ENCODE results near the gene RTP1.
A peak's percentile ranks its signal among the peaks of the same experiment; 100 is the strongest.
"Not testable (repeated sequence)": the region's sequence is repeated elsewhere in the genome, so short reads cannot be mapped to it uniquely, and the experiment has no call there.

The RTP1 gene, protein sequence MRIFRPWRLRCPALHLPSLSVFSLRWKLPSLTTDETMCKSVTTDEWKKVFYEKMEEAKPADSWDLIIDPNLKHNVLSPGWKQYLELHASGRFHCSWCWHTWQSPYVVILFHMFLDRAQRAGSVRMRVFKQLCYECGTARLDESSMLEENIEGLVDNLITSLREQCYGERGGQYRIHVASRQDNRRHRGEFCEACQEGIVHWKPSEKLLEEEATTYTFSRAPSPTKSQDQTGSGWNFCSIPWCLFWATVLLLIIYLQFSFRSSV

GRCh38 chr3:187197335-187197649 is at the start of gene RTP1:
RTP1 (plus strand) TSS chr3:187197486; CDS start chr3:187197516, 30 bp downstream.
- DNase-seq, result no peak

GRCh38 chr3:187150186-187150585 is 47.1 kb upstream of the RTP1 start:
- DNase-seq, result no peak

GRCh38 chr3:187150599-187150998 is 46.7 kb upstream of the RTP1 start:
- peak; percentile 7 to 50 (median 24) for DNase-seq

DNA sequence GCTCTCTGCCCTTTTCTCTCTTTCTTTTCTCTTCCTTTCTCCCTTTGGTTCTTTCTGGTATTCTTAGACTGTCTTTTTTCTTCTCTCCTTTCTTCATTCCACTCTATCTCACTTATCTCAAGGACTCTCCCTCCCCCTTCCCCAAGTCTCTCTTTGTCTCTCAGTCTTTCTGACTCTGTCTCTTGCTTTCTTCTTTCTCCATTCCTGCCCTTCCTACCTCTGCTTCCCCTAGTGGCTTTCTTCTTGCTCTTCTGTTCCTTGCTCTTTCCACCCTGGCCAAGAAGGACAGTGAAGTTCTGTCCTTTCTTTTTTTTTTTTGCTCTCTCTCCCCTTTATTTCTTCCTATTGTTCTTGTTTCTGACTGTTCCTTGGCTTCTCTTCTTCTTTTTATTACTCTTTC is 35.7 kb upstream of the RTP1 start:
- DNase-seq, result no peak

DNA sequence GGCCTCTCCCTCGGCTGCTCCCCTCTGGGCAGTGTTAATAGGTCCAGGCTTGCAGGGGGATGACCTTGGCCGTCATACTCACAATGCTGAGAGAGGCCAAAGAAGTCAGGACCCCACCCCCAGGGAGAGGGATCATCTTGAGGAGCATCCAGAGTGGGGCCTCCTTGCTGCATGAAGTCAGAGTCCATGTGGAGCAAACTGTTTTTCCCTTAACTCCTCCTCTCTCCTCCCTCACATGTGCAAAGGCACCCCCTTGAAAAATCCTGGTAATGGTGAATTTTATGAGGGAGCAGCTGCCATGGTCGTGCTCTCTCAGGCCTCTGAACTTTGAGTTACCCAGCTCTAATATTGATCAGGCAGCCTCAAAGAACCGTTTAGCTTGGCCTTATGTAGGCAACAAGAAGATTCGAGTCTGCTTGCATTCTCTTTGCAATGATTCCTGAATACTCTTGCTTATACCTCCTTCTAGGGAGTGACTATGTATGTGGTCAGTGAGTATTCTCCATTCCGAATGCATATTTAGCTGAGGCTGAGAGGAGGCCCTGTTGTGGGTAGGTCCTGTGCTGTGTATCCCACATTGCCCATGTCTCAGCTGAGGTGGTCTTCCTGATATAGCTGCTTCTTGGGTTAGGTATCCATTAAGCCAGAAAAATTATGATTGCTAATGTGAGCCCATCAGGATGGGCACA is 34.9 kb upstream of the RTP1 start:
- DNase-seq, result no peak

DNA sequence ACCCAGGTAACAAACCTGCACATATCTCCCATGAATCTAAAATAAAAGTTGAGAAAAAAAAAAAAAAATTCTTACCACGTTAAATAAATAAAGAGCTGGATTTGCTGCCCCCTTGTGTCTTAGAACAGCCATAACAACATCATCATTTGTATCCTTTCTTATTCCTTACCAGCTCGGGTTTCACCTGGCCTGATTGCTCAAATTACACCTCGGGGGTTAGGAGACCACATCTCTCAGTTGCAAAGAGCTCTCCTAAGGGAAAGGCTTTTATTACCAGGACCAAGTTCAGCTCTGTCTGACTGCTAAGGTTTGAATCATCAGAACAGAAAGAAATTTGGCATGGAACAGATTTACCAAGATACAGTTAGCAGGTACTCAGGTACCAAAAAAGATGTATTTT is 32.1 kb upstream of the RTP1 start:
- DNase-seq, result no peak

DNA sequence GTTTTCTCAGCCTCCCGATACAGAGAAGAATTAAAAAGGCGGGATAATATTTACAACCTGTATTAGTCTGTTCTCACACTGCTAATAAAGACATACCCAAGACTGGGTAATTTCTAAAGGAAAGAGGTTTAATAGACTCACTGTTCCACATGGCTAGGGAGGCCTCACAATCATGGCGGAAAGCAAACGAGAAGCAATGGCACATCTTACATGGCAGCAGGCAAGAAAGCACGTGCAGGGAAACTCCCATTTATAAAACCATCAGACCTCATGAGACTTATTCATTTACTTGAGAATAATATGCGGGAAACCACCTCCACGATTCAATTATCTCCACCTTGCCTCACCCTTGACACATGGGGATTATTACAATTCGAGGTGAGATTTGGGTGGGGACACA is 30.5 kb upstream of the RTP1 start:
- DNase-seq, result no peak

GRCh38 chr3:187167777-187168176 is 29.5 kb upstream of the RTP1 start:
- DNase-seq, result no peak

- no peak for DNase-seq
Observed at GRCh38 chr3:187169231-187169960, 27.9 kb upstream of the RTP1 start.

DNA sequence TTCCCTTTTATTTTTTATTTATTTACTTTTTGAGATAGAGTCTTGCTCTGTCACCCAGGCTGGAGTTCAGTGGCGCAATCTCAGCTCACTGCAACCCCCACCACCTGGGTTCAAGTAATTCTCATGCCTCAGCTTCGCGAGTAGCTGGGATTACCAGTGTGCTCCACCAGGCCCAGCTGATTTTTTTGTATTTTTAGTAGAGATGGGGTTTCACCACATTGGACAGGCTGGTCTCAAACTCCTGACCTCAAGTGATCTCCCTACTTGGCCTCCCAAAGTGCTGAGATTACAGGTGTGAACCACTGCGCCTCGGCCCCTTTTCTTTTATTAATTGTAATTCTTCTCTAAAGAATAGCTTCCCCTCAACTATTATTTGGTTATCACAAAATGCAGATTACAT is 26.4 kb upstream of the RTP1 start:
- not testable (repeated sequence) for DNase-seq

DNA sequence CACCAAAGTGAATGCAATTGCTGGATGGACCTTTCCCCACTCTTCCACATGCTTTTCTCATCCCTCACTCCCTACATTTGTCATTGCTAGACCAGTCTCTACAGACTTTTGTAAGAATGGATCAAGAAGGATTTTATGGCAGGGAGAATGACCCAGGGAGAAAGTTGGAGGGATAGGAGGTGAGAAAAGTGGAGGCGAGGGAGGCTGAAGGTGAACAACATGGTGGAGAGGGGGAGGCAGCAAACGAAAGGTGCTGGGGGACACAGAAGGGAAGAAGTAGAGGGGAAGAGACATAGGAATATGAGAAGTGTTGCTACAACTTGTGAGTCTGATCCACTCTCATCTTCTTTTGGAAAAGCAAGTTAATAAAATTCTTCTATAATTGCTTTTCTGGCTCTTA is 24.4 kb upstream of the RTP1 start:
- no peak for DNase-seq

DNA sequence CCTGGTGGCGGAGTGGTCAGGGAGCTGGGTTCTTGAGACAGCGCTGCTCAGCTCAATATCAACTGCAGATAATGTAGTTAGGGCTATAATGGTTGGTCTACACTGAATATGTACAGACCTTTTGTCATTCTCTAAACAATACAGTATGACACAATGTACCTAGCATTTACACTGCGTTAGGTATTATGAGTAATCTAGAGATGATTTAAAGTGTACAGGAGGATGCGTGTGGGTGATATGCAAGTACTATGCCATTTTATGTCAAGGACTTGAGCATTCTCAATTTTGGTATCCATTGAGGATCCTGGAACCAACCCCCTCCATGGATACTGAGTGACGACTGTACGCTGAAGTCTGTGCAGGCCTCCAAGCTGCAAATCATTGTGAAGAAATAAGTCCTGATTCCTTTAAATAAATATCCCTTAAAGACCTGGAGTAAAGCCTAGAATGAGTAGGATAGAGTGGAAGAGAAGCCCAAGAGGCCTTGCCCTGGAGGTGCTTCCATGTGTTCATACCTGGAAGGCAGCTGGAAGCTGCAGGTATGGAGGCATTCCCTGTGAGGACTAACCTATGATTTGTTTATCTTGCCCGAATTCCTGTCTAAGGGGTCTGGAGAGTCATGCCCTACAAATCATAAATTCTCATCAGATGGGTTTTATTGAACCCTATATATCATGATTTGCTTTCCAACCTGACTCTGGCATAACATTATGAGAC is 15.7 kb upstream of the RTP1 start:
- no peak for DNase-seq

DNA sequence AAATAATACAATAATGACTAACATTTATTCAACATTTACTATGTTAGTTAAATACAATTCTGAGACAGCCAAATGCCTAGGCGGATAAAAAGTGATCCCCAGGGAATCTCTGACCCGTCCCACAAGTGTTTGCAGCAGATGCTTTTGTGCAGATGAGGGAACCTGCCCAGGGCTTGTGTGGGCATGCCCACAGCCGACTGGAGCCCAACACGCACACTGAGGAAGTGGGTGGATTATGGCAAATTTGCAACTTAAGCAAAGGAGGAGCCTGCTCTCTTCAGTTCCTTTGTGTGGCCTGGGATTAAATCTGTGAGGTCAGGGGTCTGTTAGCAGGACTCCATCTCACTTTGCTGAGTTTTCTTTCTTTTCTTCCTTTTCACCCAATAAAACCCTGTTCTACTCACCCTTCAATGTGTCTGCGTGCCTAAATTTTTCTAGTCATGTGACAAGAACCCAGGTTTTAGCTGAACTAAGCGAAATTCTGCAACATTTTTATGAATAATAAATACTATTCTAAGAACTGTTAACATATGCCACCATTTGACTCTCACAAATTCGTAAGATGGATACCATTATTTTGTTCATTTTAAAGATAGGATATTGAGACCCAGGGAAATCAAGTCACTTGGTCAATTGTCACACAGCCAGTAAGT is 13.9 kb upstream of the RTP1 start:
- no peak for DNase-seq

GRCh38 chr3:187183903-187184302 is 13.4 kb upstream of the RTP1 start:
- DNase-seq, result no peak

- DNase-seq, result no peak
Observed at GRCh38 chr3:187185759-187186158, 11.5 kb upstream of the RTP1 start.

GRCh38 chr3:187186375-187186774 is 10.9 kb upstream of the RTP1 start:
- no peak for DNase-seq

DNA sequence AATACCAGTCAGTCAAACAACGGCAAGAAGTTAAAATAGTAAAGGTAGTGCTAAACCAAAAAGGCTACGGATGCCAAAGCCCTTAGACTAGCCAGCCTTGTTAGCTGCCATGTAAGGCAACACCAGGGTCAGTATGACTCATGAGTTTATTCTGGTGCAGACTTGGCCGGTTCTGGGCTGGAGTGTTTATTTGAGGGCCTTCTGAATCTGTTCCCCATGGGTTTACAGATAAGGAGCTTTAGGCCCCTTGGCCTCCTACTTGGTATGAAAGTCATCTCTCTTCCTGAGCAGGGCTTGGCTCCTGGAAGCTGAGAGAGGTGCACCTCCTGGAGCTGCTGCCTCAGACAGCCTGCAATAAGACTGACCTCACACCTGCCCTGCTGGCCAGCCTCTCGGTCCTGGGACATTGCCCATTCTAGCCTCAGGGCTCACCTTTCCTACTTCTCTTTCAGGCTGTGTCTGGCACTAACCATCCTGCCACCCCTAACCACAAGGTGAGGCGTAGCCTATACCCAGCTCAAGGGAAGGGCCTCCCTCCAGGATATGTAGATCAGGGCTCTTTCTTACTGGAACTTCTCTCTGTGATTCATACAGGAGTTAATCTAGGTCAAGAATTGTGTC is 10.4 kb upstream of the RTP1 start:
- no peak for DNase-seq

DNA sequence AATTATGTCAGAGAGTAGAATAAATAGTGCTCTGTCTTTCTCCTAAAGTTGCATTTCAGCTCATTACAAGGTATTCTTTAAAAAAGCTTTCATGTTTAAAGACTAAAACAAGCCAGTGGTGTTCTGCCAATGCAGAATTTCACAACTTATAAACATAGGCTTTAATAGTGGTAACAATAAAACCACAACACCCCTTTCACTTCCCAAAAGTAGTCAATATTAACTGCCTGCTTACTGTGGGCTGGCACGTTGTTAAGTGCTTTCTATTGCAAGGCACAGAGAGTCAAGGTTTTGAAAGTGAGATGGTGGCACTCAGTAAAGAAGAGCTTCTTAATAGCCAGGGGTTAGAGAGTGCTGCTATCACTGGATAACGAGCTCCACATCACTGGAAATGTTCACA is 8.4 kb upstream of the RTP1 start:
- DNase-seq, result no peak

GRCh38 chr3:187191271-187191670 is 6.0 kb upstream of the RTP1 start:
- DNase-seq, result no peak

DNA sequence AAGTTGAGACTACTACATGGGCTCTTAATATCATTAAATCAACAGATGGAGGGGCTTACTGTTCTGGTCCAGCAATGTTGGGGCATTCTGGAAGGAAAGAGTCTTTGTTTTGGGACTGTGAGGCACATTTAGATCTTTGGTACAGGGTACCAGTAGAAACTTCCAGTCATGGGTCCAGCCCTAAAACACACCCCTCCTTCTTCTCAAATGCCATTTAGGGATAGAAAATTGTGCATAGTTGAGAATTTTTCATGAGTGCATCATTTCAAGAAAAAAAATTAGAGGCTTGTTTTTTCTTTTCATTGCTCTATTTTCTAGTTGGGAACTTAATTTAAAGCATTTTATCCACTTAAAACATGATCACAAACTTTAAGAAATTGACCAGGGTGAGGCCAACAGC is 4.1 kb upstream of the RTP1 start:
- DNase-seq, result no peak

- DNase-seq, result no peak
Observed at GRCh38 chr3:187196573-187197334, 532 bp upstream of the RTP1 start.

DNA sequence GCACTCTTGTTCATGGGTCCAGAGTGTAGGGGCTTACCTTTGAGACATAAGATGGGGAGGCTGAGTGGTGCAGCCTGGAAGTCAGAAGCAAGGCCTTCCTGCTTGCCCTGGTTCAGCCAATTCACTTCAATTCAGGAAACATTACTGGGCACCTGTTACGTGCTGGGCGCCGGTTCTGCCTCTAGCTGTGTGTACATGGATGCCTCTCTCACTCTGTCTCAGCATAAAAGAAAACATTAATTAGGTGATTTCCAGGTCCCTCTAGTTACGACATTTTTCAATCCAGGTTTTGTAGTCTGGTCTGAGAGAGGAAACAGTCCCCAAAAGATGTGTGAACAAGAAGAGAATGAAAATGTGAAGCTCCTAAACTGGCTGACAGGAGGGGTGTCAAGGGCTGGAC is 1.2 kb downstream of the RTP1 start:
- DNase-seq, result no peak
